GM19035 (cell line): Measurements from ENCODE around the gene HDAC8.
"Not testable (repeated sequence)": the region's sequence is repeated elsewhere in the genome, so short reads cannot be mapped to it uniquely, and the experiment has no call there.

Experiments
- ATAC-seq: cut with Tn5 transposase; IDR thresholded peaks from one replicate; pipeline ENCODE4 v1.9.1; 2021; ENCODE audit not compliant: unreplicated experiment

Gene HDAC8

GRCh38 chrX:72330131-72330530 is 242.5 kb downstream of the HDAC8 start:
- ATAC-seq = no peak

GRCh38 chrX:72326605-72327300 is 245.9 kb downstream of the HDAC8 start:
- ATAC-seq = no peak

GRCh38 chrX:72319651-72320050 is 253.0 kb downstream of the HDAC8 start:
- ATAC-seq = not testable (repeated sequence)

- ATAC-seq = no peak
These were observed 255.5 kb downstream of the HDAC8 start for GRCh38 chrX:72317139-72317538.

GRCh38 chrX:72316408-72317110 is 256.1 kb downstream of the HDAC8 start:
- ATAC-seq = no peak

- ATAC-seq = no peak
These were observed 257.8 kb downstream of the HDAC8 start for GRCh38 chrX:72314881-72315280.

- ATAC-seq = no peak
These were observed 258.7 kb downstream of the HDAC8 start for GRCh38 chrX:72313707-72314641.

GRCh38 chrX:72312311-72312940 is 260.2 kb downstream of the HDAC8 start:
- no peak for ATAC-seq

GRCh38 chrX:72309297-72310071 is 263.2 kb downstream of the HDAC8 start:
- no peak for ATAC-seq

GRCh38 chrX:72308566-72309296 is 263.9 kb downstream of the HDAC8 start:
- ATAC-seq = no peak

GRCh38 chrX:72308209-72308565 is 264.5 kb downstream of the HDAC8 start:
- no peak for ATAC-seq

- ATAC-seq = no peak
These were observed 265.0 kb downstream of the HDAC8 start for GRCh38 chrX:72307646-72308051.

GRCh38 chrX:72306851-72307645 is 265.6 kb downstream of the HDAC8 start:
- ATAC-seq = peak; percentile 64

- ATAC-seq = peak; percentile 5
These were observed 266.4 kb downstream of the HDAC8 start for GRCh38 chrX:72306085-72306801.

GRCh38 chrX:72305286-72306084 is 267.2 kb downstream of the HDAC8 start, which contains the start of gene CITED1:
Gene CITED1 (minus strand): TSS chrX:72305914. CDS start chrX:72302869, 3,045 bp downstream.
- ATAC-seq = no peak

- no peak for ATAC-seq
These were observed 267.8 kb downstream of the HDAC8 start for GRCh38 chrX:72304877-72305276.

GRCh38 chrX:72301781-72302180 is 270.9 kb downstream of the HDAC8 start:
- no peak for ATAC-seq
